Activated naive CD8-positive, alpha-beta T cell treated with anti-CD3 and anti-CD28 coated beads, Interleukin-2, amount 50 U/mL, for 24 hours (primary cell): ENCODE results near the gene B3GALT2.

ENCODE experiments used
- ATAC-seq: fragments of 150-1000 bp; cut with Tn5 transposase; one replicate; pipeline ENCODE4 v1.10.0; 2021
- DNase-seq: peaks from one replicate; pipeline ENCODE4 v3.0.0; 2021
- H3K27ac Mint-ChIP-seq: one replicate; pipeline ENCODE4 v1.8.0; 2021; ENCODE audit warnings: mild to moderate bottlenecking, mixed read lengths
- H3K27me3 Mint-ChIP-seq: one replicate; pipeline ENCODE4 v1.8.0; 2021; ENCODE audit warnings: mixed read lengths
- H3K36me3 Mint-ChIP-seq: one replicate; pipeline ENCODE4 v1.8.0; 2021; ENCODE audit warnings: low read depth, mixed read lengths
- H3K4me1 Mint-ChIP-seq: one replicate; pipeline ENCODE4 v1.8.0; 2021; ENCODE audit warnings: mixed read lengths
- H3K4me3 Mint-ChIP-seq: one replicate; pipeline ENCODE4 v1.8.0; 2021; ENCODE audit warnings: mild to moderate bottlenecking, moderate library complexity, mixed read lengths
- H3K9me3 Mint-ChIP-seq: one replicate; pipeline ENCODE4 v1.8.0; 2021; ENCODE audit warnings: mixed read lengths

B3GALT2 gene

GRCh38 chr1:193144999-193145398, 41.4 kb downstream of the B3GALT2 start:
- Mint-ChIP-seq H3K27me3 (no peaks in the 10 kb centered on the region), H3K4me3 (no peak overlapping the region), H3K27ac (no peak overlapping the region), H3K4me1 (peaks cover 21% of the 10 kb centered on the region), H3K9me3 (no peaks in the 10 kb centered on the region), H3K36me3 (peaks cover 45% of the 10 kb centered on the region)
- ATAC-seq (no peak), DNase-seq (no peak)

DNA sequence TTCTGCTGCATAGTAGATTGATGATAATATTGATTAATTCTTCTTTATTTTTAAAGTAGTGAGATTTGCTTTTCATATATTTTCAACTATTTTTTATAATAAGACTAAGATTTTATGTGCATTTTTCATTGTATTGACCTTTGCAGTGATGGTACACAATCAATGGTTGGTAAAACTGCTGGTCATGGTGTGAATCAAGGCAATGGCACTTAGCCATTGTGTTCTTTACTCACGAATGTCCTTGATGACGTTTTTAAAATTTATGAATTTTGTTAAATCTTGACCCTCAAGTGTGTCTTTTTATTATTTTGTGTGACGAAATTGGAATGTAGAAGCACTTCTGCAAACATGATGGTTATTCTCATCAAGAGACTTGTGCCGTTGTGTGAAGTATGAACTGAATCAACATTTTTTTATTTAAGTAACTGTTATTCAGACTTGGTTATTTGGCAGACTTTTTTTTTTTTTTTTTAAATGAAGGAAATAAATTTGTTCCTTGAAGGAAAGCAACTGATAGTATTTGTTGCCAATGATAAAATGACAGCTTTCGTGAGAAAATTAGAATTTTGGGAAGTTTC, 42.0 kb downstream of the B3GALT2 start:
- Mint-ChIP-seq H3K36me3 (peaks cover 48% of the 10 kb centered on the region), H3K27ac (no peak overlapping the region), H3K27me3 (no peaks in the 10 kb centered on the region), H3K4me3 (no peak overlapping the region), H3K4me1 (peaks cover 21% of the 10 kb centered on the region), H3K9me3 (no peaks in the 10 kb centered on the region)
- ATAC-seq, result no peak
- no peak for DNase-seq

GRCh38 chr1:193143285-193143684, 43.1 kb downstream of the B3GALT2 start:
- ATAC-seq (no peak), DNase-seq (no peak)
- H3K27me3 Mint-ChIP-seq, result no peaks in the 10 kb centered on the region
- H3K9me3 Mint-ChIP-seq, result no peaks in the 10 kb centered on the region
- H3K27ac Mint-ChIP-seq, result no peak overlapping the region
- no peak overlapping the region for H3K4me3 Mint-ChIP-seq
- H3K36me3 Mint-ChIP-seq, result peaks cover 52% of the 10 kb centered on the region
- peaks cover 21% of the 10 kb centered on the region for H3K4me1 Mint-ChIP-seq

GRCh38 chr1:193142409-193142808, 44.0 kb downstream of the B3GALT2 start:
- Mint-ChIP-seq H3K36me3 (peaks cover 51% of the 10 kb centered on the region), H3K4me1 (peaks cover 21% of the 10 kb centered on the region), H3K4me3 (no peak overlapping the region), H3K27me3 (no peaks in the 10 kb centered on the region), H3K27ac (no peak overlapping the region), H3K9me3 (no peaks in the 10 kb centered on the region)
- ATAC-seq (no peak), DNase-seq (no peak)

DNA sequence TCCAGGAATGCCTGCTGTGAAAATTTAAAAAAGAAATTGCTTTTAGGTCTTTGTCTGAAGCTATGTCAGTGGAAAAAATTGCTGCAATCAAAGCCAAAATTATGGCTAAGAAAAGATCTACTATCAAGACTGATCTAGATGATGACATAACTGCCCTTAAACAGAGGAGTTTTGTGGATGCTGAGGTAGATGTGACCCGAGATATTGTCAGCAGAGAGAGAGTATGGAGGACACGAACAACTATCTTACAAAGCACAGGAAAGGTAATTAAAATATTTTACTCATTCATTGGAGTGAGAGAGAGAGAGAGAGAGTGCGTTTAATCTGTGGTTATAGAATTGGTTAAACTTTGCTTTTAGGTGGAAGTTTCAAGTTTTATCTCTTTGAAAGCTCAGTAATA, 44.6 kb downstream of the B3GALT2 start:
- H3K9me3 Mint-ChIP-seq, result no peaks in the 10 kb centered on the region
- peak overlapping the region; percentile 64 for H3K27ac Mint-ChIP-seq

GRCh38 chr1:193140254-193140653, 46.2 kb downstream of the B3GALT2 start:
- H3K9me3 Mint-ChIP-seq, result no peaks in the 10 kb centered on the region
- DNase-seq (no peak), ATAC-seq (no peak)
- H3K4me1 Mint-ChIP-seq, result peaks cover 22% of the 10 kb centered on the region
- peaks cover 54% of the 10 kb centered on the region for H3K36me3 Mint-ChIP-seq
- H3K27ac Mint-ChIP-seq, result no peak overlapping the region
- H3K4me3 Mint-ChIP-seq, result no peak overlapping the region
- no peaks in the 10 kb centered on the region for H3K27me3 Mint-ChIP-seq

More for the DNA sequence above, 44.6 kb downstream of the B3GALT2 start:
- DNase-seq (no peak), ATAC-seq (peak; percentile 92)
- Mint-ChIP-seq H3K36me3 (peaks cover 54% of the 10 kb centered on the region), H3K4me1 (peaks cover 21% of the 10 kb centered on the region), H3K27me3 (no peaks in the 10 kb centered on the region), H3K4me3 (no peak overlapping the region)

DNA sequence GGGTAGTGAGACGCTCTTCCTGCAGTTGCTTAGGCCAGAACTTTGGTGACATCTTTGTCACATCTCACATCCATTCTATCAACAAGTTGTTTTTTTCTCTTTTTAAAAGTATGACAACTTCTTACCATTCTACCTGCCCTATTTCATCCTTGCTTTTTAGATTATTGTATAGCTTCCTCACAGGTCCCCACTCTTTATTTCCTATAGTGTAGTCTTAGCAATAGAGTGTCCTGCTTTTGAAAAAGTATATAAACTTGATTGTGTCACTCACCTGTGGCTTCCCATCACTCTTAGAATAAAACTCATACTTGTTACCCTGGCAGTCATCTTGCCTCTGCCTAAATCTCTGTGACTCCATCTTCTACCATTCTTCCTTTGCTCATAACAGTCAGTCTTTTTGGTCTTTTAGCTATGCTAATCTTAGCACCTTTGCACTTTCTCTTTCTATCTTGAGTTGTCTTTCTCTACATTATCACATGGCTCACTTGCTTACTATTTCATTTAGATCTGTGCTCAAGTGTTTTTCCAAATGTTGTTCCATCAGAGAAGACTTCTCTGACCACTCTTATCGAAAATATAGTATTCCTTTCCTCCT, 55.0 kb downstream of the B3GALT2 start:
- no peak for DNase-seq
- Mint-ChIP-seq H3K27me3 (no peaks in the 10 kb centered on the region), H3K27ac (peak overlapping the region; percentile 6), H3K4me3 (no peak overlapping the region), H3K9me3 (no peaks in the 10 kb centered on the region), H3K4me1 (peaks cover 33% of the 10 kb centered on the region), H3K36me3 (peaks cover 49% of the 10 kb centered on the region)
- ATAC-seq, result no peak
